ENCODE measurements around the gene PRRT2.

GRCh38 chr16:29858149-29858849, 46.3 kb downstream of the PRRT2 start:
- no peak for TF ChIP-seq CTCF (IDR thresholded peaks at IDR 0.05)
- TF ChIP-seq POLR2AphosphoS5 (IDR thresholded peaks at IDR 0.05; ENCODE audit: low read depth, low read length), result no peak
- TF ChIP-seq, protein P1, sequence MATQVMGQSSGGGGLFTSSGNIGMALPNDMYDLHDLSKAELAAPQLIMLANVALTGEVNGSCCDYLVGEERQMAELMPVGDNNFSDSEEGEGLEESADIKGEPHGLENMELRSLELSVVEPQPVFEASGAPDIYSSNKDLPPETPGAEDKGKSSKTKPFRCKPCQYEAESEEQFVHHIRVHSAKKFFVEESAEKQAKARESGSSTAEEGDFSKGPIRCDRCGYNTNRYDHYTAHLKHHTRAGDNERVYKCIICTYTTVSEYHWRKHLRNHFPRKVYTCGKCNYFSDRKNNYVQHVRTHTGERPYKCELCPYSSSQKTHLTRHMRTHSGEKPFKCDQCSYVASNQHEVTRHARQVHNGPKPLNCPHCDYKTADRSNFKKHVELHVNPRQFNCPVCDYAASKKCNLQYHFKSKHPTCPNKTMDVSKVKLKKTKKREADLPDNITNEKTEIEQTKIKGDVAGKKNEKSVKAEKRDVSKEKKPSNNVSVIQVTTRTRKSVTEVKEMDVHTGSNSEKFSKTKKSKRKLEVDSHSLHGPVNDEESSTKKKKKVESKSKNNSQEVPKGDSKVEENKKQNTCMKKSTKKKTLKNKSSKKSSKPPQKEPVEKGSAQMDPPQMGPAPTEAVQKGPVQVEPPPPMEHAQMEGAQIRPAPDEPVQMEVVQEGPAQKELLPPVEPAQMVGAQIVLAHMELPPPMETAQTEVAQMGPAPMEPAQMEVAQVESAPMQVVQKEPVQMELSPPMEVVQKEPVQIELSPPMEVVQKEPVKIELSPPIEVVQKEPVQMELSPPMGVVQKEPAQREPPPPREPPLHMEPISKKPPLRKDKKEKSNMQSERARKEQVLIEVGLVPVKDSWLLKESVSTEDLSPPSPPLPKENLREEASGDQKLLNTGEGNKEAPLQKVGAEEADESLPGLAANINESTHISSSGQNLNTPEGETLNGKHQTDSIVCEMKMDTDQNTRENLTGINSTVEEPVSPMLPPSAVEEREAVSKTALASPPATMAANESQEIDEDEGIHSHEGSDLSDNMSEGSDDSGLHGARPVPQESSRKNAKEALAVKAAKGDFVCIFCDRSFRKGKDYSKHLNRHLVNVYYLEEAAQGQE (IDR thresholded peaks at IDR 0.05; ENCODE audit: insufficient read depth in 1 of 2, low read depth in 2 of 2, low read length in 1 of 2), result no peak

All from Panc1 (cell line).